PC-3 (cell line): ENCODE data around the gene SAMD3. TPM values are rescaled to one million over a fixed set of nuclear protein-coding genes. Genes with fewer than 3 reads are reported as not detected.

Experiments used
- ATAC-seq: fragments of 200-7000 bp; cut with Tn5 transposase; 2 replicates; pipeline ENCODE4 v1.9.1; 2020; ENCODE audit warnings: mild to moderate bottlenecking, moderate library complexity
- BruUV-seq: library from RNA; stranded (reverse); fragments of 400-500 nt; replicated peaks from 2 replicates; lab custom pipeline; 2021; lab: Mats Ljungman, UMichigan
- CTCF ChIA-PET: fragments of 300-600 bp; sonication (Branson Sonifier 250); formaldehyde crosslinking; loops from one replicate; lab custom pipeline; 2022; ENCODE audit warnings: antibody characterized with exemption; lab: Charles Lee
- POLR2A ChIA-PET: fragments of 300-600 bp; sonication (Branson Sonifier 250); formaldehyde crosslinking; loops from one replicate; lab custom pipeline; 2022; ENCODE audit warnings: antibody characterized with exemption; ENCODE audit not compliant: unreplicated experiment; lab: Charles Lee
- DNase-seq: peaks from one replicate; pipeline ENCODE4 v3.0.0-alpha.2; 2015
- H2AFZ ChIP-seq: fragments of 300-600 bp; sonication (generic); 2 replicates; pipeline ENCODE4 v1.6.0; 2016; ENCODE audit warnings: antibody characterized with exemption, low read length
- H3F3A ChIP-seq: fragments of 300-600 bp; sonication (generic); one replicate; pipeline ENCODE4 v1.6.0; 2017; ENCODE audit warnings: antibody characterized with exemption, low read length, control low read depth, mild to moderate bottlenecking; ENCODE audit not compliant: unreplicated experiment
- H3K27ac ChIP-seq: fragments of 300-600 bp; sonication (generic); 2 replicates; pipeline ENCODE4 v1.5.1; 2016; ENCODE audit warnings: mild to moderate bottlenecking, low read length
- H3K27me3 ChIP-seq: fragments of 300-600 bp; sonication (generic); 2 replicates; pipeline ENCODE4 v1.6.1; 2016; ENCODE audit warnings: low read length, mixed read lengths
- H3K36me3 ChIP-seq: fragments of 300-600 bp; sonication (generic); 2 replicates; pipeline ENCODE4 v1.6.1; 2016; ENCODE audit warnings: low read depth, mixed run types, low read length, mixed read lengths
- H3K4me1 ChIP-seq: fragments of 300-600 bp; sonication (generic); 2 replicates; pipeline ENCODE4 v1.5.1; 2016; ENCODE audit warnings: low read length; ENCODE audit not compliant: insufficient read depth
- H3K4me2 ChIP-seq: fragments of 300-600 bp; sonication (generic); 2 replicates; pipeline ENCODE4 v1.6.0; 2016; ENCODE audit warnings: low read length
- H3K4me3 ChIP-seq: fragments of 300-600 bp; sonication (generic); 2 replicates; pipeline ENCODE4 v1.5.1; 2016; ENCODE audit warnings: mild to moderate bottlenecking, low read length, mixed read lengths
- H3K79me2 ChIP-seq: fragments of 300-600 bp; sonication (generic); 2 replicates; pipeline ENCODE4 v1.6.1; 2017; ENCODE audit warnings: low read length, mixed read lengths
- H3K9ac ChIP-seq: fragments of 300-600 bp; sonication (generic); 2 replicates; pipeline ENCODE4 v1.6.0; 2016; ENCODE audit warnings: mild to moderate bottlenecking, low read length
- H3K9me2 ChIP-seq: fragments of 300-600 bp; sonication (generic); replicated peaks from 2 replicates; pipeline ENCODE4 v1.6.1; 2016; ENCODE audit warnings: mixed run types, low read length, mixed read lengths
- H3K9me3 ChIP-seq: fragments of 300-600 bp; sonication (generic); 2 replicates; pipeline ENCODE4 v1.6.1; 2016; ENCODE audit warnings: low read length, mixed read lengths
- H4K20me1 ChIP-seq: fragments of 300-600 bp; sonication (generic); 2 replicates; pipeline ENCODE4 v1.6.1; 2016; ENCODE audit warnings: low read length, mixed read lengths
- EZH2 ChIP-seq: fragments of 300-600 bp; sonication (generic); IDR thresholded peaks from one replicate; pipeline ENCODE4 v1.6.1; 2017; ENCODE audit warnings: antibody characterized with exemption, mild to moderate bottlenecking, low read length; ENCODE audit not compliant: unreplicated experiment
- EZH2phosphoT487 ChIP-seq: fragments of 300-600 bp; sonication (generic); IDR thresholded peaks from 2 replicates; pipeline ENCODE4 v1.6.1; 2018; ENCODE audit warnings: mild to moderate bottlenecking, antibody characterized with exemption, low read length, borderline replicate concordance
- intact Hi-C: fragments of 100-400 bp; cut with micrococcal nuclease; formaldehyde crosslinking; loops from 2 replicates; pipeline ENCODE4 v1.9.0; 2023
- total RNA-seq: library from RNA; depleted of rRNA; stranded (reverse); fragments of >200 nt; gene quantifications from 2 replicates; pipeline ENCODE4 v1.2.3, GENCODE V29; 2014
- TF ChIP-seq, protein P1 (sequence below): fragments of 300-600 bp; sonication (generic); conservative IDR thresholded peaks from 2 replicates; pipeline ENCODE4 v1.5.1; 2017; ENCODE audit warnings: antibody characterized with exemption, low read depth, mild to moderate bottlenecking, low read length

SAMD3 gene
- total RNA-seq, 1 experiment from 2014 or later, result not detected

DNA sequence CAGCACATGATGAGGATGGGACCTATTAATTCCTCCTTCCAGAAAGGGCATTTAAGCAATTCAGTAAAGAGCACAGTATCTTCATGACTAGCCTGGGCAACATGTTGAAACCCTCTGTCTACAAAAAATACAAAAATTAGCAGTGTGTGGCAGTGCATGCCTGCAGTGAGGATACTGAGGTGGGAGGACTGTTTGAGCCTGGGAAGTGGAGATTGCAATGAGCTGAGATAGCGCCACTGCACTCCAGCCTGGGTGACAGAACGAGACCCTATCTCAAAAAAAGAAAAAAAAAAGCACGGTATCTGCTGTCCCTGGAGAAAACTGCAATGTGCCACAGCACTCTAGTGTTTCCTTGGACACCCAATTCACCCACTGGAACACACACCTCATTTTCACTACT lies 18.4 kb downstream of the SAMD3 start:
- Histone ChIP-seq H3K27ac (no peak overlapping the region), H3K36me3 (no peaks in the 10 kb centered on the region), H3K27me3 (no peaks in the 10 kb centered on the region), H2AFZ (no peak overlapping the region), H3K4me2 (no peak overlapping the region), H3F3A (no peaks in the 10 kb centered on the region), H3K4me1 (no peaks in the 10 kb centered on the region), H3K9ac (no peak overlapping the region), H3K79me2 (no peaks in the 10 kb centered on the region), H3K9me3 (no peaks in the 10 kb centered on the region), H4K20me1 (no peaks in the 10 kb centered on the region), H3K4me3 (no peak overlapping the region), H3K9me2 (no peaks in the 10 kb centered on the region)
- intact Hi-C loops, result no loop called here
- ATAC-seq (no peak), DNase-seq (no peak)
- ChIA-PET POLR2A (no interaction called here), CTCF (no interaction called here)
- BruUV-seq, result no TSS peak
- TF ChIP-seq, protein P1, sequence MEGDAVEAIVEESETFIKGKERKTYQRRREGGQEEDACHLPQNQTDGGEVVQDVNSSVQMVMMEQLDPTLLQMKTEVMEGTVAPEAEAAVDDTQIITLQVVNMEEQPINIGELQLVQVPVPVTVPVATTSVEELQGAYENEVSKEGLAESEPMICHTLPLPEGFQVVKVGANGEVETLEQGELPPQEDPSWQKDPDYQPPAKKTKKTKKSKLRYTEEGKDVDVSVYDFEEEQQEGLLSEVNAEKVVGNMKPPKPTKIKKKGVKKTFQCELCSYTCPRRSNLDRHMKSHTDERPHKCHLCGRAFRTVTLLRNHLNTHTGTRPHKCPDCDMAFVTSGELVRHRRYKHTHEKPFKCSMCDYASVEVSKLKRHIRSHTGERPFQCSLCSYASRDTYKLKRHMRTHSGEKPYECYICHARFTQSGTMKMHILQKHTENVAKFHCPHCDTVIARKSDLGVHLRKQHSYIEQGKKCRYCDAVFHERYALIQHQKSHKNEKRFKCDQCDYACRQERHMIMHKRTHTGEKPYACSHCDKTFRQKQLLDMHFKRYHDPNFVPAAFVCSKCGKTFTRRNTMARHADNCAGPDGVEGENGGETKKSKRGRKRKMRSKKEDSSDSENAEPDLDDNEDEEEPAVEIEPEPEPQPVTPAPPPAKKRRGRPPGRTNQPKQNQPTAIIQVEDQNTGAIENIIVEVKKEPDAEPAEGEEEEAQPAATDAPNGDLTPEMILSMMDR, result no peak
- TF ChIP-seq EZH2phosphoT487 (no peak), EZH2 (no peak)

DNA sequence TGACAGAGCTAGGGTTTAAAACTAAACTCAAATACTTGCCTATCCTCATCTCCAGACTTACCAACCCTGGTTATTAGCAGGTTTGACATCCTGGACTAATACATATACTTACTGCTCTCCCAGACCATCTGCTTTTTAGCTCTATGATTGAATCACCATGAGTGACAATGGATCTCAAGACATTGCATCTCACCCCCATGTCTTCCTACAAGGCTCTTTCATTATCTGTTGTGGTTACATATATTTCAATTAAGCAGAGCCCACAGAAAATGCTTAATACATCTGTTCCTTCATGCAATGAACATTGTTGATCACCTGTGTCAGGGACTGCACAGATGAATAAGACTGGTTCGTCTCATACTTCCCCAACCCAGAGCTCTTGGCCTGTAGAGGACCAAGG lies 19.4 kb downstream of the SAMD3 start:
- CTCF ChIA-PET, result no interaction called here

DNA sequence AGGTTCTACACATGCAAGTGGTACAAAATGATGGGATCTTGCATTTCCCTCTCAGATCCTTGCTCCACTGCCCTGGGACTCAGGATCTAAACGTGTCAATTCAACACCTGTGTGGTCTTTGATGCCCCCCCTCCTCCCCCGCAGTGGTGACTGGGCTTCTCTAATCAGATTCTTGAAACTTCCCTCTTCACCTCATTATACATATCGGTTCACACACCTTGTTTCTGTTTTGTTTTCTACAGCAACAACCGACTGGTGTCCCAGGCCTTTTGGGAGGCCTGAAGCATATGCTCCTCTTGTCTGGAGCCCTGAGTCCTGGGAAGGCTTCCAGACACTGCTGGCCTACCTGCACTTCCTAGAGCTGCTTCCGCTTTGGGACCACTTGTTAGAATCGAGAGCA lies 20.0 kb downstream of the SAMD3 start:
- H3K79me2 ChIP-seq, result no peaks in the 10 kb centered on the region
- H3K36me3 ChIP-seq, result no peaks in the 10 kb centered on the region
- H4K20me1 ChIP-seq, result no peaks in the 10 kb centered on the region
- intact Hi-C loops, result no loop called here
- H2AFZ ChIP-seq, result no peak overlapping the region
- no peaks in the 10 kb centered on the region for H3K27me3 ChIP-seq
- no peaks in the 10 kb centered on the region for H3F3A ChIP-seq
- CTCF ChIA-PET, result no interaction called here
- TF ChIP-seq, protein P1, result no peak
- no peak overlapping the region for H3K4me3 ChIP-seq
- H3K9me3 ChIP-seq, result no peaks in the 10 kb centered on the region
- no peaks in the 10 kb centered on the region for H3K9me2 ChIP-seq
- no peak overlapping the region for H3K4me2 ChIP-seq
- H3K27ac ChIP-seq, result no peak overlapping the region
- POLR2A ChIA-PET, result no interaction called here
- H3K4me1 ChIP-seq, result no peaks in the 10 kb centered on the region
- no TSS peak for BruUV-seq
- no peak overlapping the region for H3K9ac ChIP-seq
- ATAC-seq (no peak), DNase-seq (no peak)

More for the DNA sequence above, 19.4 kb downstream of the SAMD3 start:
- H3K9ac ChIP-seq, result no peak overlapping the region
- BruUV-seq, result no TSS peak
- no peak overlapping the region for H3K4me3 ChIP-seq
- no peak for ATAC-seq
- no peaks in the 10 kb centered on the region for H3K4me1 ChIP-seq
- H3K36me3 ChIP-seq, result no peaks in the 10 kb centered on the region
- H3K4me2 ChIP-seq, result no peak overlapping the region
- no peaks in the 10 kb centered on the region for H3F3A ChIP-seq
- H4K20me1 ChIP-seq, result no peaks in the 10 kb centered on the region
- no peak overlapping the region for H3K27ac ChIP-seq
- no peaks in the 10 kb centered on the region for H3K79me2 ChIP-seq
- TF ChIP-seq EZH2 (no peak), EZH2phosphoT487 (no peak)
- TF ChIP-seq, protein P1, result no peak
- no peaks in the 10 kb centered on the region for H3K27me3 ChIP-seq
- no peak for DNase-seq
- intact Hi-C loops, result no loop called here
- no peaks in the 10 kb centered on the region for H3K9me3 ChIP-seq
- POLR2A ChIA-PET, result no interaction called here
- no peaks in the 10 kb centered on the region for H3K9me2 ChIP-seq
- H2AFZ ChIP-seq, result no peak overlapping the region
